ENCODE measurements around the gene TBATA.

GRCh38 chr10:70778267-70778924 lies 6.8 kb downstream of the TBATA start:
- TF ChIP-seq CTCF (IDR thresholded peaks at IDR 0.05) = no peak
- no peak for TF ChIP-seq GABPA (IDR thresholded peaks at IDR 0.05; ENCODE audit: low read depth)
- no peak for TF ChIP-seq MXI1 (IDR thresholded peaks at IDR 0.05; ENCODE audit: low read depth, low read length)
- TF ChIP-seq POLR2AphosphoS5 (IDR thresholded peaks at IDR 0.05; ENCODE audit: low read depth, low read length) = no peak
- TF ChIP-seq RFX5 (IDR thresholded peaks at IDR 0.05; ENCODE audit: low read length) = no peak
- no peak for TF ChIP-seq REST (IDR thresholded peaks at IDR 0.05; ENCODE audit: low read depth, low read length)
